Activated CD4-positive, CD25-positive, alpha-beta regulatory T cell treated with anti-CD3 and anti-CD28 coated beads, Interleukin-2, amount 50 U/mL, for 24 hours (primary cell): ENCODE data around the gene NEK4.
"Not testable (repeated sequence)": the region's sequence is repeated elsewhere in the genome, so short reads cannot be mapped to it uniquely, and the experiment has no call there.

Source experiments
- ATAC-seq, 2 donors: fragments of 150-1000 bp; cut with Tn5 transposase; one replicate each; pipeline ENCODE4 v1.10.0; 2021; ENCODE audit warnings: mild to moderate bottlenecking in 1 of 2, moderate library complexity in 1 of 2

Gene NEK4

GRCh38 chr3:52777959-52778805 lies 7.4 kb upstream of the NEK4 start:
- ATAC-seq, result no peak

- no peak for ATAC-seq
Observed at GRCh38 chr3:52777127-52777958, 6.6 kb upstream of the NEK4 start, which contains the start of gene ITIH1. Gene ITIH1, plus strand, starts transcription at chr3:52777599. Its CDS starts 17 bp downstream, at chr3:52777616.

GRCh38 chr3:52776486-52776885 lies 5.7 kb upstream of the NEK4 start:
- ATAC-seq, result not testable (repeated sequence)

- no peak for ATAC-seq
Observed at GRCh38 chr3:52775877-52776276, 5.1 kb upstream of the NEK4 start.

- ATAC-seq, result no peak
Observed at GRCh38 chr3:52774901-52775864, 4.4 kb upstream of the NEK4 start.

- ATAC-seq, result no peak
Observed at GRCh38 chr3:52774066-52774713, 3.5 kb upstream of the NEK4 start.

GRCh38 chr3:52773361-52774065 lies 2.8 kb upstream of the NEK4 start:
- ATAC-seq, result no peak

GRCh38 chr3:52771702-52772101 lies 962 bp upstream of the NEK4 start:
- ATAC-seq, result no peak

- no peak for ATAC-seq
Observed at GRCh38 chr3:52771334-52771681, 568 bp upstream of the NEK4 start.

- no peak for ATAC-seq
Observed at GRCh38 chr3:52769786-52770455, 819 bp downstream of the NEK4 start.

- no peak for ATAC-seq
Observed at GRCh38 chr3:52763466-52763865, 7.3 kb downstream of the NEK4 start.

GRCh38 chr3:52756141-52756540 lies 14.6 kb downstream of the NEK4 start:
- ATAC-seq, result no peak

GRCh38 chr3:52754373-52754772 lies 16.4 kb downstream of the NEK4 start:
- no peak for ATAC-seq

- no peak for ATAC-seq
Observed at GRCh38 chr3:52752045-52752660, 18.6 kb downstream of the NEK4 start.

- ATAC-seq, result no peak
Observed at GRCh38 chr3:52743721-52744120, 27.0 kb downstream of the NEK4 start.

- ATAC-seq, result no peak
Observed at GRCh38 chr3:52743152-52743551, 27.6 kb downstream of the NEK4 start.

- no peak for ATAC-seq
Observed at GRCh38 chr3:52742418-52743041, 28.2 kb downstream of the NEK4 start.

- ATAC-seq, result no peak
Observed at GRCh38 chr3:52739730-52740129, 31.0 kb downstream of the NEK4 start.

GRCh38 chr3:52733256-52733891 lies 37.4 kb downstream of the NEK4 start:
- ATAC-seq, result no peak
